Epidermal melanocyte (primary cell): ENCODE data around the gene C1QL4.
"Not testable (repeated sequence)": the region's sequence is repeated elsewhere in the genome, so short reads cannot be mapped to it uniquely, and the experiment has no call there.

ENCODE experiments used
- DNase-seq: peaks from one replicate; pipeline ENCODE4 v3.0.0; 2011; ENCODE audit warnings: low spot score; ENCODE audit not compliant: insufficient read length

The C1QL4 gene

DNA sequence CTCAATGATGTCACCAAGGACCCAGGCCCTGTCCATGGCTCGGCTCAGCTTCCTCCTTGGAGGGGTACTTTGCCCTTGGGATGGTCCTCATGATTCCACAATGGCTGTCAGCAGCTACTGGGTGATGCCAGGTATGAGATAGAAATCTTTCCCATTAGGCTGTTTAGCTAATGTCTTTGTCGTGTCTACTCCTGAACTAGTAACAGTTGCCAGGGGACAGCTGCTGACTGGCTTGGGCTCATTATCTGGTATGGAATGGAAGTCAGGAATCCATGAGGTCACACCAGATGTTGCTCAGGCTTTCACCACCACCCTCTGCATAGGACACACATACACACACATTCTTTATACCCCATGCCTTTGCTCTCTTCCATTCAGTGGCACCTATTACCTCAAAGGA is 32.8 kb downstream of the C1QL4 start:
- peak; percentile 68 for DNase-seq

DNA sequence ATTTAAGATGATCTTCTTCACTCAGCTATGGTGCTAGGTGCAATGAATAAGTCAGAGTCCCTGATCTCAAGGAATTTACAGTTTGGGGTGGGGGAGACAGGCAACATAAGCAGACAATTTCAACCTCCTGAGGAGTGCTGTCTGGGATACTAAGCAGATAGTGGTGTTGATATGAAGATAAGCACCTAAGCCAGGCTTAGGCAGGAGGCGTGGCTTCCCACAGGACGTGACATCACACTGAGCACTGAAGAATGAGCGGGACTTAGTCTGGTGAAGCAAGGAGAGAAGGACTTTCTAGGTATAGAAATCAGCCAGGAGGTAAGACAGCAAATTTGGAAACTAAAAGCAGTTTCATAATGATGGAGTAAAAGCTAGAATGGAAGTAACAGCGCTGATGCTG is 35.2 kb downstream of the C1QL4 start:
- no peak for DNase-seq

DNA sequence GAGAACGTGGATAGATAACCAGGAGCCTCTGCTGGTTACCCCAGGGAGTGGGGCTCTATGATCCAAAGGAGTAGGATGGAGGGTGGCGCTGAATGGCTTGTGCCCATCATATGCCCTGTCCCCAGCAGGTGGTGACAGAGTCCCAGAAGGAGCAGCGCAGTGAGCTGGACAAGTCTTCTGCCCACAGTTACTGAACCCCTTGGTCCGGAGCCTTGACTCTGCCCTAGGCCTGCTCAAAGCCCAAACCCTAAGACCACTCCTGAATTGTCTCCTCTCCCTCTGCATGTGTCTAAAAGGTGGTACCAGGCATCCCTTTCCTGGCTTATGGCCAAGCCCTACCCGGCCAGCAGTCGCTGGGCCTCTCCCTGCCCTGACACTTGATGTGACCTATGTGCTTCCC is 38.8 kb downstream of the C1QL4 start:
- DNase-seq = no peak

DNA sequence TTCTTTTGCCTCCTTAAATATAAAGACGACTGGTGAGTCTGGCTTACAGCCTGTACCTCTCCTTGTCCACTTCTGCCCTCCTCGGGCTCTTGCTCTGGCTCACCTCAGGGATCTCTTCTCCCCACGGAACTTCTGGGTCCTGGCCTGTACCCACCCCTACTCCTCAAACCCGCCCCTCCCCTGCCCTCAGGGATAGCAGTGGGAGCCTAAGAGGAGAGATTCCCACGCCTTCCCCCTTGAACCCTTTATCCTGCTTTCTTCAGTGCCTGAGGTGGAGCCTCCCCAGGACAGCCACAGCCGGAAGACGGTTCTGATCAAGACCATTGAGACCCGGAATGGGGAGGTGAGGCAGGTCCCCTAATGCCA is 39.3 kb downstream of the C1QL4 start:
- no peak for DNase-seq

DNA sequence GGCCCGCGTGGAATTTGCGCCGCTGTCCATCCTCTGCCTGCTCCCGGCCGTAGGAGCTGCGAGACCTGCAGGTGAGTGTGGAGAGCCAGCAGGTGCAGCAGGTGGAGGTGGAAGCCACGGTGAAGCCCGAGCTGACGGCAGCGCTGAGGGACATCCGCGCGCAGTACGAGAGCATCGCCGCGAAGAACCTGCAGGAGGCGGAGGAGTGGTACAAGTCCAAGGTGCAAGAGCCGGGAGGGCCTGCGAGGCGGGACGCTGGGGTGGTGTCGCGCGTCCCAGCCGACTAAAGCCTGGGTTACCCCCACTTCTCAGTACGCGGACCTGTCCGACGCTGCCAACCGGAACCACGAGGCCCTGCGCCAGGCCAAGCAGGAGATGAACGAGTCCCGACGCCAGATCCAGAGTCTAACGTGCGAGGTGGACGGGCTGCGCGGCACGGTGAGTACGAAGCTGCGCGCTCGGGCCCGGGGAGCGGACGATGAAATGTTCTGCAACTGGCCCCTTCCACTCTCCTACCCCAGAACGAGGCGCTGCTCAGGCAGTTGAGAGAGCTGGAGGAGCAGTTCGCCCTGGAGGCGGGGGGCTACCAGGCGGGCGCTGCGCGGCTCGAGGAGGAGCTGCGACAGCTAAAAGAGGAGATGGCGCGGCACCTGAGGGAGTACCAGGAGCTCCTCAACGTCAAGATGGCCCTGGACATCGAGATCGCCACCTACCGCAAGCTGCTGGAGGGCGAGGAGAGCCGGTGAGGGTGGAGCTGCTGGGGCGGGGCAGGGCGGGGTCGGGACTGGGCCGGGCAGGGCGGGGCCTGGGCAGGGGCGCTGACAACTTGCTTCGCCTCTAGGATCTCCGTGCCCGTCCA is 39.9 kb downstream of the C1QL4 start:
- DNase-seq = no peak

DNA sequence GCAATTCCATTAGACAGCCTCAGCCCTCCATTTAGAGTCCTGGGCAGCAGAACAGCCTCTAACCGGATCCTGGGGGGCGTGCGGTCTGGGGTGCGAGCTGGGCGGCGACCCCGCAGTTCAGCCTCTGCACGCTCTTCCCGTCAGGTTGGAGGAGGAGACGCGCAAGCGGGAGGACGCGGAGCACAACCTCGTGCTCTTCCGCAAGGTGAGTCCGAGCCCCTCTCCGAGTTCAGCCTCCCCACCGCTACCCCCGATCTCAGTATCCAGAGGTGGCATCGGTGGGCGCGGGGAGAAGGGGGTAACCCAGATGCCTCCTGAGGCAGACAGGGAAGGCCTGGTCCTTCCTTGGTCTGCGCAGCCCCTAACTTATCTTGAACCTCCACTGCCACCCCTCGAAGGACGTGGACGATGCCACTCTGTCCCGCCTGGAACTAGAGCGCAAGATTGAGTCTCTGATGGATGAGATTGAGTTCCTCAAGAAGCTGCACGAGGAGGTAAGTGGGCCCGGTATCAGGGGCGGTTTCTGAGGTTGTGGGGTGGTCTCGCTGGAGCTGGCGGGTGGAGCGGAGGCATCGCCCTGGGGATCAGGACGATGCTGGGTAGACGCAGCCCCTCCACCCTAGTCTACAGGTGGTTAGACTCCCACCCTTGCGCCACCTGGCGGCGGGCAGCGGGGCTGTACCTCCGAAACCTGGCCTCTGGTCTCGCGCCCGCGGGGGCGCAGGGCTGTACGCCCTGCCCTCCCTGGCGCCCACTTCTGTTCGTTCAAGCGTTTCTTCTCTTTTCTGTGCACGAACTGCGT is 40.8 kb downstream of the C1QL4 start:
- no peak for DNase-seq

DNA sequence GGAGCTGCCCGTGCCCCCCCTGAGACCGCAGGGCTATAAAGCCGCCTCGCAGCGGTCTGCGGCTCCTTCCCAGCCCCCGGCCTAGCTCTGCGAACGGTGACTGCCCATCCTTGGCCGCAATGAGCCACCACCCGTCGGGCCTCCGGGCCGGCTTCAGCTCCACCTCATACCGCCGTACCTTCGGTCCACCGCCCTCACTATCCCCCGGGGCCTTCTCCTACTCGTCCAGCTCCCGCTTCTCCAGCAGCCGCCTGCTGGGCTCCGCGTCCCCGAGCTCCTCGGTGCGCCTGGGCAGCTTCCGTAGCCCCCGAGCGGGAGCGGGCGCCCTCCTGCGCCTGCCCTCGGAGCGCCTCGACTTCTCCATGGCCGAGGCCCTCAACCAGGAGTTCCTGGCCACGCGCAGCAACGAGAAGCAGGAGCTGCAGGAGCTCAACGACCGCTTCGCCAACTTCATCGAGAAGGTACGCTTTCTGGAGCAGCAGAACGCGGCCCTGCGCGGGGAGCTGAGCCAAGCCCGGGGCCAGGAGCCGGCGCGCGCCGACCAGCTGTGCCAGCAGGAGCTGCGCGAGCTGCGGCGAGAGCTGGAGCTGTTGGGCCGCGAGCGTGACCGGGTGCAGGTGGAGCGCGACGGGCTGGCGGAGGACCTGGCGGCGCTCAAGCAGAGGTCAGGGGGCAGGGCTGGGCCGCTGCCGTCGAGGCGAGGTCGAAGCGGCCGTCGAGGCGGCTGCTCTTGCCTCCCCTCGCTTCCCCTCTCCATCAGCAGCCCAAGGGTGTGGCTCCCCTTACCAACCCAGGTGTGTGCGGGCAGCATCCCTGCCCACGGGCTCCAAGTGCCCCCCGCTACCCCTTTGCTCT is 41.7 kb downstream of the C1QL4 start, which contains the start of gene PRPH:
Gene PRPH (plus strand): TSS at position 66 of the 855 bp plus-strand sequence. CDS start 54 bp downstream, at position 120.
- no peak for DNase-seq

DNA sequence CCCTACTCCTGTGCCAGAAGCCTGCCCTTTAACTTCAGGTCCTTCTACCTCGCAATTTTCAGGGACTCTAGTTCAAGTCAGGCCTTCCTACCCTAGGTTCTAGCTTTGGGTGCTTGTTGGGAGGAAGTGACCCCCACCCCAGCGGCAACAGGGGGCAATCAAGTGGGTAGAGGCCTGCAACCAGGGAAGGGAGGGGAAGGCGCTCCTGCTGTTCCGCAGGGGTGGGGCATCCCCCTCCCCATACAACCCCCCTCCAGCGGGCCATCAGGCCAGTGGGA is 42.2 kb downstream of the C1QL4 start:
- no peak for DNase-seq

DNA sequence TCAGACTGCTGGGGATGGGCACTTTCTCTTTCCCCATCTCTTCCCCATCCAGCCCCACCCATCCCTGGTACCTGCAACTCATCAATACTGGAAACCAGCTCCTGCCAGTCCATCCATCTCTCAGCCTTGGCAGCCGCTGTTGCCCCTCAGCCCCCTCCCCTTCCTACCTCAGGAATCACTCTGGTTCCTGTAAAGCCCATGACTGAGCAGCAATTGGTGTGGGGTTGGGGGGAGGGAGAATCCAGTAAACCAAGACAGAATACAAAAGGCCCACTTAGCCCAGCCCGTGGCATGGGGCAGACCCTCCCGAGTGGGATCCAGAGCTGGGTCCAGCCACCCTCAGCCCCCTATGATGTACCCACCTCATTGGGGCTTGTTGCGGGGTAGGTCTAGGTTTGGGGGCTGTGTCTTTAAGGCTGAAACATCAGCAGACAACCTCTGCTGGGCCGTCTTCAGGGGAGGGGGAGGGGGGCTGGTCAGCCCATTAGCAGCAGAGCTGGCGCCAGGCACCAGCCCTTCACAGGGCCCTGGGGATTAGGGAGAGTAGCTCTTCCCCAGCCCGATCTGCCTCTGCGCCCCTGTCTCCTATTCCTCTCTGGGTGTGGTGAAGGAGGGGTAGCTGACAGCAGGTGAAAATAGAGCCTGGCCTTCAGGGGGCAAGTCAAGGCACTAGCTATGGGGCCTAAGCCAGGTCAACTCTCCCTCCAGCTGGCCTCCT is 42.7 kb downstream of the C1QL4 start:
- DNase-seq = no peak

DNA sequence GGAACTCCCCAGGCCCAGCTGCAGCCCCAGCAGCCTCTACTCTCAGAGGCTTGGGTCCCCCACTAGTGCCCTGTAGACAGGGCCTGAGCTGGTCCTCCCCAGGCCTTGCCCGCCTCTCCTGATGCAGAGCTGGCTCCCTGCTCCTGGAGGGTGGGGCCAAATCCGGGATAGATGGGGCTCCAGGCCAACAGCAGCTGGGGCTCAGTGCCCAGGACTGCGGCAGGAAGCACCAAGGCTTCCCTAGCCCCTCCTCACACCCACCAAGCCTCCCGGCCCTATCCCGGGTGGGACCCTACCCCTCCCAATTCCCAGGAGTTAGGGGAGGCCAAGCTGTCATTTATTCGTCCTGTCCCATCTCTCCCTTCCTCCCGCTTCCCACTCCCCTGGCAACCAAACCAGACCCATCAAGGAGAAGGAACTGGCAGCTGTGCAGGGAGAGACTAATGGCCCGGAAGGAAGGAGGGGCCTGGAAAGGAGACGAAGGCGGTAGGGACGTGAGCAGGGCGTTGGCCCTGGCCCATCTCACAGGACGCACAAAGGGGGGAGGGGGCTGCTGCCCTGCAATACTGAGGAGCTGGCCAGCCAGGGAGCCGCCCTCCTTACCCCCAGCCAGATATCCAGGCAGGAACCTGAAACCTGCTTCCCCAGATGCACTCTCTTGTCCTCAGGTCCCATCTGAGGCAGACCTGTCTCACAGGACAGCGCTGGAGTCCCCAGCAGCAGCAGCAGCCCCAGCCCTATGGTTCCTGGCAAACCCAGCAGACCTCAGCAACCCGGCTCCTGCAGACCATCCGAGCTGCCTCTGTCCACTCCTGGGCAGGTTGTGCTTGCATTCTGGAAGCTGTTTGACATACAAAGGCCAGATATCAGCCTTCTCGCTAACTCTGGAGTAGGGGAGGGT is 43.7 kb downstream of the C1QL4 start:
- no peak for DNase-seq

DNA sequence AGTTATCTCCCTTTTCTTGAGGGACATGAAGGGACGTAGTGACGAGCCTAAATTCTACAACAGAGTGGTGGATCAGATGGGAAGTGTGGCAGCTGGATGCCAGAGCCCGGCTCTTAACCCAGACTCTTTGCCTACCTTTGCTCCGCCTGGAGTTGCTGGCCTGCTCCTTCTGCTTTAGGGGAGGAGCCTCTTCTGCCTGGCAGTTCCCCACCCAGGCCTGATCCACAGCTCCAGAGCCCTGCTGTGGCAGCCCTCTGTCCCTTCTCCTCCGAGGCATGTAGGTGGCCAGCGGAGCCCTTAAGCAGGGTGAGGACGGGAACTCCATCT is 44.3 kb downstream of the C1QL4 start:
- DNase-seq = no peak

DNA sequence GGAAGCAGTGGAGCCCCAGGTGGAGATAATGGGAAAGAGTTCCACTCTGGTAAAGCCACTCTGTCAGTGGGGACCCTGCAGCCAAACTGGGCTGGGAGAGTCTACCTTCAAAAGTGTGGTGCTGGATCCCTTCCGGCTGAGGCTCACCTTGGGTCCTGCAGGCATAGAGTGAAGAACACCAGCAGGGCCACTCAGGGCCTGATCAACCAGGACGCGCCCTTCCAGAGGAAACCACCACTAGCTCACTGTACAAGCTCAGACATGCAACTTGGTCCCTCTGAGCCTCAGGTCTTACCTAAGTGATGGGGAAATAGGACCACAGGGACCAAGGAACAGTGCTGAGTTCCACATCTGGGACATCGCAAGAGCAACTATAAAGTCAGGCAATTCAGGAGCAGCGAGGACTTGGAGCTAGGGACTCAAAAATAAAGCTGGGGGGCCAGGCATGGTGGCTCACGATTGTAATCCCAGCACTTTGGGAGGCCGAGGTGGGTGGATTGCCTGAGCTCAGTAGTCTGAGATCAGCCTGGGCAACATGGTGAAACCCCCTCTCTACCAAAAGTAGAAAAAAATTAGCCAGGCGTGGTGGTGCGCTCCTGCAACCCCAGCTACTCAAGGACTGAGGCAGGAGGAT is 47.9 kb downstream of the C1QL4 start:
- DNase-seq = no peak

DNA sequence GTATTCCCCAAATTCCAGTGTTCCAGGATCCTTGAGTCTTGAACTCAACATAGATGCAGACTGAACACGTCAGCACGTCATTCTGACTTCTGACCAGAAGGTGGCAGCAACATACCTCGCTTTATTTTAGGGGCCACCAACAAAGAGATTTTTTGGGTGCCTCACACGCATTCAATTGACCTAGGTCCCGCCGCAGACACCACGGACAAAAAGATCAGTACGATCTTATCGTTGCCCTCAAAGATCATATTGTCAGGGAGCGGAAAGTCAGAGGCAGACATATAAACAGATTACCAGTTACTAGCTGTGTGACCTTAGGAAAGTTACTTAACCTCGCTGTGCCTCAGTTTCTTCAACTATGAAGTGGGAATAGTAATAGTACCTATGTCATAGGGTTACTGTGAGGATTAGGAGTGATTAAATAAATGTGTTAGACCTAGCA is 48.6 kb downstream of the C1QL4 start:
- peak; percentile 74 for DNase-seq

DNA sequence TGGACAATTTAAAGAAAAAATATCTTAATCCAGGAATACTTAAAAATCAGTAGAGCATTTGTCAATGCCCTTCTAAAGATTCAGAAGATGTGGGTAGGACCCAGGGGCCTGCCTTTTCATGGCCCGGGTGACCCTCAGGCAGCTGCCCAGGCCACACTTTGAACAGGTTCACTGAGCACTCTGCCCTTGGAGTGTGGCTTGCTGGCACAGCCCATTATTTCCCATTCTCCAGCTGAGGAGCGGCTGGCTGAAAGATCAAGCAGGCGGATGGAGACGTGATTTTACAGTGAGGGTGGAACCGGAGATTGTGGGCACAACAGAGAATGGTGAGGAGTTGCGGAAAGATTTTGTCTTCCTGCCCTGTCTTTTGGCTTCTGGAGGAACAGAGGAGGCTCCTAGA is 49.1 kb downstream of the C1QL4 start:
- DNase-seq = no peak

DNA sequence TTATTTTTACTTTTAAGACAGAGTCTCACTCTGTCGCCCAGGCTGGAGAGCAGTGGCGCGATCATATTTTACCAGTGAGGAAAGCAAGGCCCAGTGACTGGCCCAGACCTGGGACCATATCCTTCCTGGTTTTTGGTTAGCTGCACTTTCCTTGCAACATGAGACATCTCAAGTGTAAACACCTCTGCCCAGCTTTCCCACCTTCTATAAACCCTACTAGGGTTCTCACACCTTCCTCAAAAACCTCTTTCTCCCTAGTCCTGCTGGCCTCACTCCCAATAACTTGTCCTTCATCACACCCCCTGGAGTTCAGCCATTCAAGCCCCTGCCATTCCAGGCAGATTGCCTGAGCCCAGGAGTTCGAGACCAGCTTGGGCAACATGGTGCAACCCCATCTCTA is 52.3 kb downstream of the C1QL4 start:
- DNase-seq = no peak

DNA sequence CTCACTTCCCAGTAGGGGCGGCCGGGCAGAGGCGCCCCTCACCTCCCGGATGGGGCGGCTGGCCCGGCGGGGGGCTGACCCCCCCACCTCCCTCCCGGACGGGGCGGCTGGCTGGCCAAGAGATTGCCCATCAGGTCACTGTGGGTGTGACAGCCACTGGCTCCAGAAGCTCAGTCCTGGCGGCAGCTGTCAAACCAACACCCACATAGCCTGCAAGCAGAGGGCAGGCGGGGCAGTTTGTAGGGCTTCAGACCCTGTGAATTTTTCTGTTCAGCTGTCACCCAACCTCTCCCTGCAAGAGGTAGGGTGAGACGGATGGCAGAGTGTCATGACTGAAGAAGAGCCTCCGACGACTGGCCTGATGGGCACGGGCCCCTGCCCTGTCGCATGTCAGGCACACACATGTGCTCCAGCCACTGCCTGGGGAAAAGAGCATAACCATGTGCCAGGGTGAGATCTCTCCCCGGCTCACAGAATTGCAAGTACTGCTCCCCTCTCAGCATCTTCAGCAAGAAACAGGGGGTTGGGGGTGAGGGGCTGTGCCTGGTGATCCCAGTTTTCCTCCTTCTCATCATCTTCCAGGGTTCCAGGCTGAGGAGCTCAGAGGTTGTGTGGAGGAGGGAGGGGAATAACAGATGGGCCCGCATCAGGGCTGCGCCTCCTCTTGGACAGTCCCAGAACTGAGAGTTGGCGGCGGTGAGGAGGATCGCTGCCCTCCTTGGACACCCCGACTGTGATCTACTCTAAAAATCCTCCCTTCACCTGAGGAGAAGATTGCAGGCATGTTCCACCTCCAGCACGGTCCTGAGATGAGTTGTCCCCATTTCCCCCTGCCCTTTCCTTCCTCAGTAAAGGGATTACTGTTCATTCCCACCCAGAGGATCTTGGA is 53.2 kb downstream of the C1QL4 start:
- no peak for DNase-seq

DNA sequence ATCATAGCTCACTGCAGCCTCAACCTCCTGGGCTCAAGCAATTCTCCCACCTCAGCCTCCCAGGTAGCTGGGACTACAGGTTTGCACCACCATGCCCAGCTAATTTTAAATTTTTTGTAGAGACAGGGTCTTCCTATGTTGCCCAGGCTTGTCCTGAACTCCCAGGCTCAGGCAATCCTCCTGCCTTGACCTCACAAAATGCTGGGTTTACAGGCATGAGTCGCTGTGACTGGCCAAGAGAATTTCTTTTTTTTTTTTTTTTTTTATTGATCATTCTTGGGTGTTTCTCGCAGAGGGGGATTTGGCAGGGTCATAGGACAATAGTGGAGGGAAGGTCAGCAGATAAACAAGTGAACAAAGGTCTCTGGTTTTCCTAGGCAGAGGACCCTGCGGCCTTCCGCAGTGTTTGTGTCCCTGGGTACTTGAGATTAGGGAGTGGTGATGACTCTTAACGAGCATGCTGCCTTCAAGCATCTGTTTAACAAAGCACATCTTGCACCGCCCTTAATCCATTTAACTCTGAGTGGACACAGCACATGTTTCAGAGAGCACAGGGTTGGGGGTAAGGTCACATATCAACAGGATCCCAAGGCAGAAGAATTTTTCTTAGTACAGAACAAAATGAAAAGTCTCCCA is 54.1 kb downstream of the C1QL4 start:
- not testable (repeated sequence) for DNase-seq
